Measurements from ENCODE around the gene RLN3. TPM values are rescaled to one million over a fixed set of nuclear protein-coding genes. Genes with fewer than 3 reads are reported as not detected.
"Not testable (repeated sequence)": the region's sequence is repeated elsewhere in the genome, so short reads cannot be mapped to it uniquely, and the experiment has no call there.

Gene RLN3
- total RNA-seq, 1 donor from 2014 or later: not detected

- DNase-seq (ENCODE audit: low spot score): no peak
- intact Hi-C loops (cut with DNase I): no loop called here
Observed at GRCh38 chr19:14050512-14050911, 22.6 kb downstream of the RLN3 start.

- intact Hi-C loops (cut with DNase I); DNase-seq (ENCODE audit: low spot score): not testable (repeated sequence)
Observed at GRCh38 chr19:14050961-14051360, 23.0 kb downstream of the RLN3 start.

- intact Hi-C loops (cut with DNase I): no loop called here
Observed at GRCh38 chr19:14051980-14052379, 24.0 kb downstream of the RLN3 start.

GRCh38 chr19:14052470-14052869 lies 24.5 kb downstream of the RLN3 start:
- no peak for DNase-seq (ENCODE audit: low spot score)
- intact Hi-C loops (cut with DNase I): no loop called here

More at GRCh38 chr19:14051980-14052379, 24.0 kb downstream of the RLN3 start:
- no peak for DNase-seq (ENCODE audit: low spot score)

- DNase-seq (ENCODE audit: low spot score): no peak
- intact Hi-C loops (cut with DNase I): no loop called here
Observed at GRCh38 chr19:14053032-14053431, 25.1 kb downstream of the RLN3 start.

DNA sequence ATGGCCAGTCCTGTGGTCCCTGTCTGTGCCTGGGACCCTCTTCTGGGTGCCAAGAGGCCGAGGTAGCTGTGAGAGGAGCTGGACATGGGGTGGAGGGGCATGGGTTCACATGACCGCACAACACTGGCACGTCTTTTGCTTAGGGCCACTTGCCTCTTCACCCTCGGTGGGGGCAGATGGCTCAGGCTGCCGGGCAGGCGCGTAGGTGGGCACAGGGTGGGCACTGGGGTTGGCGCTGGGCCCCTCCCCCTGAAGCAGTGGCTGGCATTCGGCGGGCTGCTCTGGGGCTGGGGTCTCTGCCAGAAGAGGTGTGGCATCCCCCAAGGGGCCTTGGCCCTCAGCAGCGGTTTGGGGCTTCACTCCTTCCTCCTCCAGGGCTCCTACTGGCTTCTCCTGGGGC lies 25.6 kb downstream of the RLN3 start:
- intact Hi-C loops (cut with DNase I): no loop called here

DNA sequence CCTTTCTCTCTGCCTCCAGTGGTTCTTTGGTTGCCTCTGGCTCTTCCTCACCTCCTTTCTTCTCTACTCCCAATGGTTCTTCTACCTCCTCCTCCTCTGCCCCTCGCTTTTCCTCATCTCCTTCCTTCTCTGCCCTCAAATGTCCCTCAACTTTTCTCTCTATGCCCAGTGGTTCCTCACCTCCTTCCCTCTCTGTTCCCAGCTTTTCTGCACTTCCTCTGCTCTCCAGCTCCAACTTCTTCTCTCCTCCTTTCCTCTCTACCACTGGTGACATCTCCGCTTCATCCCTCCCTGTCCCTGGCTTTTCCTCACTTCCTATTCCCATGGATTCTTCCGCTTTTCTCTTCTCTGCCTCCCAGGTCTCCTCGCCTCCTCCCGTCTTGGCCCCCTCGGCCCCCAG lies 26.2 kb downstream of the RLN3 start:
- DNase-seq (ENCODE audit: low spot score): no peak
- intact Hi-C loops (cut with DNase I): no loop called here

More for the DNA sequence above, 25.6 kb downstream of the RLN3 start:
- no peak for DNase-seq (ENCODE audit: low spot score)

GRCh38 chr19:14054721-14055120 lies 26.8 kb downstream of the RLN3 start:
- intact Hi-C loops (cut with DNase I): no loop called here
- no peak for DNase-seq (ENCODE audit: low spot score)

GRCh38 chr19:14055396-14055795 lies 27.4 kb downstream of the RLN3 start:
- DNase-seq (ENCODE audit: low spot score): no peak
- intact Hi-C loops (cut with DNase I): no loop called here

DNA sequence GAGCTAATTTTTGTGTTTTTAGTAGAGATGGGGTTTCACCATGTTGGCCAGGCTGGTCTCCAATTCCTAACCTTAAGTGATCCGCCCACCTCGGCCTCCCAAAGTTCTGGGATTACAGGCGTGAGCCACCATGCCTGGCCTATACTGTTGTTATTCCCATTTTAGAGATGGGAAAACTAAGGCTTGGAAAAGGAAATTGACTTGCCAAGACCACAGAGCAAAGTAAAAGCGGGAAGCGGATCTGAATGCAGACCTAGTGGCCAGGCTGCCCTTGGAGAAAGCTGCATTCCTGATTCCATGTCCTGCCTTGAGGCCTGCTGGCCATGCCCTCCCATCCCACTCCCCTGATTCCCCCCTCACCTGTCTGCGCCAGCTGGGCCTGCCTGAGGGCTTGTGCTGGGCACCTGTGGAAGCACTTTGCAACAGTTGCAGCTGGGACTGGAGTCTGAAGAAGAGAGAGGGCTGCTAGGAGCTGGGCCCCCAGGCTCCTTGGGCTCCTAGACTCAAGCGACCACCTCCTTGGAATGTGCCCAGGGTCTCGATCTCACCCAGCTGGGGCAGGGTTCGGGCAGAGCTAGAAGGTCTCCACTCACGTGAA lies 28.2 kb downstream of the RLN3 start:
- no peak for DNase-seq (ENCODE audit: low spot score)
- intact Hi-C loops (cut with DNase I): no loop called here

DNA sequence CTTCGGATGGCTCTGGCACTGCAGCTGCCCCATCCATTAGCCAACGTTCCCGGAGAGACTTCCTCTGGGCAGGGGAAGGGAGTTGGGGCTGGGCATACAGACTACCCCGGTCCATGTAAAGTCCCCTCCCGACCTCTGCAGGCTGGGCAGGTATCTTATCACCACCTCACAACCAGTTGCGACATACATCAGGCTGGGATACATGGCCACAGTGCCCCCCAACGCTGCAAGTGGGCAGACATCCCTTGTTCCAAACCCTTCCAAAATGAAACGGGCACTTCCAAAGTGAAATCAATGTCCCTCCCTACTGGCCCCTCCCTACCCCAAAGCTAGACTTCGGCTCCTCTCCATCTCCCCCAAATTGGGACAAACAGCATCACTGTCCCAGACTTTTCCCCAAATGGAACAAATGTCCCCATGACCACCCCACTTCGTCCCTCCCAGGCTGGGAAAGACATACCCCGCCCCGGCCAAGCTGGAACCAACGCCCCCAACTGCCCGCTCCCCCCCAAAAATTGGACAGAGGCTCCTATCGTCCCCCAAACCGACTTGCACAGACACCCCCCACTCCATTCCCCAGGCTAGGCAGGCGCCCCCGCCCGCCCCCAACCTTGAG lies 28.9 kb downstream of the RLN3 start:
- intact Hi-C loops (cut with DNase I): no loop called here
- DNase-seq (ENCODE audit: low spot score): no peak

DNA sequence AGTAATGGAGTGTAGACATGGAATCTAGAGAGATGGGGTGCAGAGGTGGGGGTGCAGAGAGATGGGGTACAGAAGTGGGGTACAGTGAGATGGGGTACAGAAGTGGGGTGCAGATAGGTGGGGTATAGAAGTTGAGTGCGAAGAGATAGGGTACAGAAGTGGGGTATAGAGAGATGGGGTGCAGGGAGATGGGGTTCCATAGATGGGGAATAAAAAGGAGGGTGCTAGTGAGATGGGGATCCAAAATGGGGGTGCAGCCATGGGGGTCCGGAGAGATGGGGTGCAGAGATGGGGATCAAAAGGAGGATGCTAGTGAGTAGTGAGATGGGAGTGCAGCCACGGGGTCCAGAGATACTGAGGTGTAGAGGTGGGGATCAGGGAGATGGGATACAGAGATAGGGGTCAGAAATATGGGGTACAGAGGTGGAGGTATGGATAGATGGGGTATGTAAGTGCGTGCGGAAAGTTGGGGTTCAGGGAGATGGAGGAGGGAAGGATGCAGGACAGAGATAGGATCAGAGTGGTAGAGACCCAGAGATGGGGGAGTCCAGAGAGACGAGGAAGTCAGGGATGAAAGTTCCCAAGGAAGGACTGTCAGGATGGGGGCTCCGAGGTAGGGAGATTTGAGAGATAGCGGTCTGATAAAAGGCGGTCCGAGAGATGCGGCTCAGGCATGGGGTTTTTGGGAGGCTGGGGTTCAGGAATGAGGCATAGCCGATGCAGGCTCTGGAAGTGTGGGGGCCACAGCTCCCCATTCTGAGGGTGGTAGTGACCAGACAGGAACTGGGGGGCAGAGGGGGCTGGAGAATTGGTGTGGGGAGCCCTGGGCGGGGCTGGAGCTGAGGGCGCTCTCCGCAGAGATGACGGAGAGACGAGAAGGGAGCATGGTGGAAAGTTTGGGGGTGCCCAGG lies 30.5 kb downstream of the RLN3 start:
- intact Hi-C loops (cut with DNase I): no loop called here
- no peak for DNase-seq (ENCODE audit: low spot score)

DNA sequence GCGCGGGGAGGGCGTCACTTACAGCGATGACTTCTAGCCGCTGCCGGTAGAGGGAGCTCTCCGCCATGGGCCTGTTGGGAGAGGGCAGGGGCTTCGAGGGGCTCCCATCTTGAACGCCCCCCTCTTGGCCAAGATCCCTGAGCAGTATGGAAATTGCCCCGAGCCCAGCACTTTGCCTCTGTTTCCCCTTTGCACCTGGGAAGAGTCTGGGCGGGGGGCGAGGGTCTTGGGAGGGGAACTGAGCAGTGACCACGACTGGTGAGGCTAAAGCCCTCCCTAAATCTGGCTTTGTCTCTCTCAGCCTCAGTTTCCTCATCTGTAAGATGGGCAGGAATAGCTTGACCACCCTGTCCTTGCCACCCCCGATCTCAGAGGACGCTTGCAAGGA lies 31.1 kb downstream of the RLN3 start:
- intact Hi-C loops (cut with DNase I): no loop called here

GRCh38 chr19:14059652-14060155 lies 31.8 kb downstream of the RLN3 start:
- DNase-seq (ENCODE audit: low spot score): no peak
- intact Hi-C loops (cut with DNase I): no loop called here

More for the DNA sequence above, 31.1 kb downstream of the RLN3 start:
- no peak for DNase-seq (ENCODE audit: low spot score)

GRCh38 chr19:14061081-14061749 lies 33.3 kb downstream of the RLN3 start:
- intact Hi-C loops (cut with DNase I): no loop called here
- no peak for DNase-seq (ENCODE audit: low spot score)

DNA sequence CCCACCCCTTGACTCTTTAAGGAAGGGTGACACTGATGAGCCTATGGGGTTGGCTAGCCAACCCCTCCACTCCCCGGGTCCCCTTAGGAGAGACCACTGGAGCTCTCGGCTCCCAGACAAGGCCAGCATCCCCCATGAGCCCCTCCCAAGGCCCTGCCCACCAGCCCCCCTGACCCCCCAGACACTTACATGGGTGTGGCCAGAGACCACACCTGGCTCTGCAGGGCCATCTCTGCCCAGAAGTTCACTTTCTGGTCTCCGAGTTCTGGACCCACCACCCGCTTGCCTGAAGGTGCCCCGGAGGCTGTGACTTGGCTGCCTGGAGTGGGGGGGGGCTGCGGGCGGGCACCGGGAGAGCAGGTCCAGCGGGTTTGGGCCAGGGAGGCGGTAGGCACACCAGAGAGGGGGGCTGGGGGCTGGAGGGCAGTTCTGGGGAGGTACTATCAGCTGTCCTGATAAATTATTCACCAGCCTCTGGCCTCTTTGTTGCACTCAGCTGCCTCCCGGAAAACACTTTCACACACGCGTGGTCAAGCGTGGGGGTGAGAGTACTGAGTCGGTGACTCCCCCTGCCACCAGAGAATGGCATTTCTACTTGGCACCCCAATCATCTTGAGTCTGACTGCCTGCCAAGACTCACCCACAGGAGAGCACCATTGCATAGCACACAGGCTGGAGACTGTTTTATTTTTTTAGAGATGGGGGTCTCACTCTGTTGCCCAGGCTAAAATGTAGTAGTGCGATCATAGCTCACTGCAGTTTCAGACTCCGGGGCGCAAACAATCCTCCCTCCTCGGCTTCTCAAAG lies 34.0 kb downstream of the RLN3 start, which contains the start of gene PALM3:
PALM3 (minus strand) TSS at position 326 of the 807 bp plus-strand sequence; CDS start at position 230, 96 bp downstream.
- DNase-seq (ENCODE audit: low spot score): no peak
- intact Hi-C loops (cut with DNase I): no loop called here

DNA sequence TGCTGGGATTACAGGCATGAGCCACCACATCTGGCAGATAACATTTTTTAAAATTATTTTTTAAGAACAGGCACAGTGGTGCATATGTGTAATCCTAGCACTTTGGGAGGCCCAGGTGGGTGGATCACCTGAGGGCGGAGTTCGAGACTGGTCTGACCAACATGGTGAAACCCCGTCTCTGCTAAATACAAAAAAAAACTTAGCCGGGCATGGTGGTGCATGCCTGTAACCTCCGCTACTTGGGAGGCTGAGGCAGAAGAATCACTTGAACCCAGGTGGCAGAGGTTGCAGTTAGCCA lies 34.6 kb downstream of the RLN3 start:
- intact Hi-C loops (cut with DNase I): no loop called here
- no peak for DNase-seq (ENCODE audit: low spot score)

DNA sequence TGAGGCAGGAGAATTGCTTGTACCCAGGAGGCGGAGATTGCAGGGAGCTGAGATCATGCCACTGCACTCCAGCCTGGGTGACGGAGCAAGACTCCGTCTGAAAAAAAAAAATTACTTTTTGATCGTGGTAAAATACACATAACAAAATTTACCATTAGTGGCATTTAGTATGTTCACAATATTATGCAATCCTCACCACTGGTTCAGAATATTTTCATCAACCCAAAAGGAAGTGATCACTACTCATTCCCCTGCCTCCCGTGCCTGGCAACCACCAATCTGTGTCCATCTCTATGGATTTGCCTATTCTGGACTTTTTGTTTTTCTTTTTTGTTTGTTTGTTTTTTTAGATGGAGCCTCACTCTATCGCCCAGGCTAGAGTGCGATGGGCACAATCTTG lies 35.2 kb downstream of the RLN3 start:
- intact Hi-C loops (cut with DNase I): no loop called here
- DNase-seq (ENCODE audit: low spot score): no peak

GRCh38 chr19:14066134-14066533 lies 38.2 kb downstream of the RLN3 start:
- intact Hi-C loops (cut with DNase I): no loop called here
- no peak for DNase-seq (ENCODE audit: low spot score)
